ENCODE results near the gene KDM2A. TPM values are rescaled to one million over a fixed set of nuclear protein-coding genes. Genes with fewer than 3 reads are reported as not detected.

KDM2A gene
- total RNA-seq, 4 donors from 2014 or later, result 64.5 to 84.0 (median 70.3) TPM

DNA sequence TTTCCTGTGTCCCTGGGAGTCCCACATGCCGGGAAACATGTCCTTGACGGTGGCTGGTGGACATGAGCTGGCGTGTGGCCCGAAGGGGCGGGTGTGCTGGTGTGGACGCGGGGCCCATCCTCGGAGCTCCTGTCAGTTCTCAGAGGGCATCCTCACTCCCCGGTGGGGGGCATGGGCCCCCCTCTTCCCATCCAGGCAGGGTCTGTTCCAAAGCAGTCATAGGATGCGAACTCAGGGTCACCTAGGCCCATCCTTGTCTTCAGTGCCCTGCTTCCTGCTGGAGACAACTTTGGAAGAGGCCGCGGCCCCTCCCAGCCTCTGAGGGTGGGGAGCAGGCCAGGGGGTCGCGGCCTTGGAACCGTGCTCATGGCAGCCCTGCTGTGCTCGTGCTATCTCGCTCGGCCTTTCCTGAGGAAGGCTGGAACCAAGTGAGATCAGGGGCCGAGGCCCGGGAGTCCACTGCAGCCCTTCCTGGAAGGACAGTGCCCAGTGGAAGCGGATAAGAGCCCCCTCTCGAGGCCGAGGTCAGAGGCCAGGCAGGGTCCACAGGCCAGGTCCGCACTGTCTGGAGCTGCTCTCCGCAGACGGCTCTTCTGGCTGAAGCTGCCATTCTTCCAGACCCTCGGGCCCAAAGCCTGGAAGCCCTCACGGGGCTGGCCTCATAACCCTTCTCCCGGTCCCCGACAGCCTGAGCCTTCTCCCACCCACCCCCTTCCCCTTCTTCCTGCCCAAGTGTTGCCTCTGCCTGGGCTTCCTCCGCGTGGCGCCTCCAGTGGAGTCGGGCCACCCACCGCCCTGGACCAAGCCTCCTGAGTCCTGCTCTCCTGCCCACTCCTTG, 155.9 kb downstream of the KDM2A start:
- no peak overlapping the region for H3K4me3 ChIP-seq (ENCODE audit: low read depth, poor library complexity, severe bottlenecking)
- intact Hi-C loops (cut with DNase I; ENCODE audit: low total_unique reads), result no loop called here
- 61 to 78% methylated on average over 31 to 35 of the region's 35 CpGs for WGBS, 2 donors
- TF ChIP-seq, protein P1, sequence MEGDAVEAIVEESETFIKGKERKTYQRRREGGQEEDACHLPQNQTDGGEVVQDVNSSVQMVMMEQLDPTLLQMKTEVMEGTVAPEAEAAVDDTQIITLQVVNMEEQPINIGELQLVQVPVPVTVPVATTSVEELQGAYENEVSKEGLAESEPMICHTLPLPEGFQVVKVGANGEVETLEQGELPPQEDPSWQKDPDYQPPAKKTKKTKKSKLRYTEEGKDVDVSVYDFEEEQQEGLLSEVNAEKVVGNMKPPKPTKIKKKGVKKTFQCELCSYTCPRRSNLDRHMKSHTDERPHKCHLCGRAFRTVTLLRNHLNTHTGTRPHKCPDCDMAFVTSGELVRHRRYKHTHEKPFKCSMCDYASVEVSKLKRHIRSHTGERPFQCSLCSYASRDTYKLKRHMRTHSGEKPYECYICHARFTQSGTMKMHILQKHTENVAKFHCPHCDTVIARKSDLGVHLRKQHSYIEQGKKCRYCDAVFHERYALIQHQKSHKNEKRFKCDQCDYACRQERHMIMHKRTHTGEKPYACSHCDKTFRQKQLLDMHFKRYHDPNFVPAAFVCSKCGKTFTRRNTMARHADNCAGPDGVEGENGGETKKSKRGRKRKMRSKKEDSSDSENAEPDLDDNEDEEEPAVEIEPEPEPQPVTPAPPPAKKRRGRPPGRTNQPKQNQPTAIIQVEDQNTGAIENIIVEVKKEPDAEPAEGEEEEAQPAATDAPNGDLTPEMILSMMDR (IDR thresholded peaks at IDR 0.05), result no peak
- no peak for TF ChIP-seq POLR2A (IDR thresholded peaks at IDR 0.05)
- DNase-seq (ENCODE audit: low spot score in 2 of 2), result peak in 1 of 2 donors; percentile 84

DNA sequence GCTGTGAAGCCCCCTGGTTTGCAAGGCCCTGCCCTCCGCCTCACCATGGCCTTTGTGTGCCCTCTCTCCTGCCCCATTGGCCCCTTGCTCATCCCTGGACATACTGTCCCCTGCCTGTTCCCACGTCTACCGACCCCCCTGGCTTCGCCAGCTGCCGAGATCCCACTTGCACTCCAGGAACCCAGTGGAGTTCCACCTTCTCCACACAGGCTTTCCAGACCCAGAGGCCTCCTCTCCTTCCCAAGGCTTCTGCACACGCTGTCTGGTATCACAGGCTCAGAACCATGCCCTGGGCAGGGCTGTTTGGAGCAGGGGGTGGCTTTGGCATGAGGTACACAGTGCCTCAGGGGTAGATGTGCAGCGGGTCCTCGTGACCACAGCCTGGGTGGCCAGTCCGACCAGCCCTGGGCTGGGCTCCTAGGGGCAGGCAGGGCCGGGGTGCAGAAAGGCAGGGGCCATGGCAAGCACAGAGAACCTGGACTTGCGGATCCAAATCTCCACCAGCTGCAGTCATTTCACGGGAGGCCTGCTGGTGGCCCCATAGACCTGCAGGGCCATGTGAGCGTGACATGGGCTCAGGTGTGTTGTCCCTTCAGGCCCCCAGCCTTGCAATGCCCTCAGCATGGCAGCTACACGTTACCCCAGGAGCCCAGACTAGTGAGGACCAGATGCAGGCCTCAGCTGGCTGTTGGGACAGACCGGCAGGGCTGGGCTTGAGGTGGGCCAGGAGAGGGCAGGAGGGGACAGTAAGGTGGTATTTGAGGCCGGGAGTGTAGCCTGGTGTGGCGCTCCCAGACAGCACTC, 156.7 kb downstream of the KDM2A start:
- no peak overlapping the region for H3K4me3 ChIP-seq (ENCODE audit: low read depth, poor library complexity, severe bottlenecking)
- intact Hi-C loops (cut with DNase I; ENCODE audit: low total_unique reads), result no loop called here
- TF ChIP-seq POLR2A (IDR thresholded peaks at IDR 0.05), result no peak
- TF ChIP-seq, protein P1 (IDR thresholded peaks at IDR 0.05), result no peak
- no peak for DNase-seq (ENCODE audit: low spot score in 2 of 2)
- WGBS, 2 donors, result 76 to 86% methylated on average over 14 to 17 of the region's 17 CpGs

DNA sequence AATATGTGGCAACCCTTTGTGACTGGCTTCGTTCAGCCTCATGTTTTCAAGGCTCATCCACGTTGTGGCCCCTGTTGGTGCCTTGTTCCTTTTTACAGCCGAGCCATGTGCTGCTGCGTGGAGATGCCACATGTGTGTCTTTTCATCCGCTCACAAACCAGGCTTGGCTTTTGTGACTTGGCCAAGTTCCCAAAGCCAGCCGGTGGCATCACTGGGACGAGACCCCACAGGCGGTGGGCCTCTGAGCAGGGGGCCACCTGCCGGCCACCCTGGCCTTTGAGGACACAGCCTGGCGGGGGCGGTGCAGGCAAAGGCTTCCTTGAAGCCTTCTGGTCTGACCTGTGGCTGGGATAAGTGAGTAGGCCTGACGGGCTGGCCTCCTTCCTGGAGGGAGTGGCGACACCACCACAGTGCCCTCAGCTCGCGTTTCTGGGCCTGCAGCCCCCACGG, 157.7 kb downstream of the KDM2A start:
- TF ChIP-seq, protein P1 (IDR thresholded peaks at IDR 0.05), result no peak
- TF ChIP-seq POLR2A (IDR thresholded peaks at IDR 0.05), result no peak
- intact Hi-C loops (cut with DNase I; ENCODE audit: low total_unique reads), result no loop called here
- WGBS, 2 donors, result 17 to 29% methylated on average over 15 to 16 of the region's 16 CpGs
- no peak overlapping the region for H3K4me3 ChIP-seq (ENCODE audit: low read depth, poor library complexity, severe bottlenecking)
- DNase-seq (ENCODE audit: low spot score in 2 of 2), result no peak

DNA sequence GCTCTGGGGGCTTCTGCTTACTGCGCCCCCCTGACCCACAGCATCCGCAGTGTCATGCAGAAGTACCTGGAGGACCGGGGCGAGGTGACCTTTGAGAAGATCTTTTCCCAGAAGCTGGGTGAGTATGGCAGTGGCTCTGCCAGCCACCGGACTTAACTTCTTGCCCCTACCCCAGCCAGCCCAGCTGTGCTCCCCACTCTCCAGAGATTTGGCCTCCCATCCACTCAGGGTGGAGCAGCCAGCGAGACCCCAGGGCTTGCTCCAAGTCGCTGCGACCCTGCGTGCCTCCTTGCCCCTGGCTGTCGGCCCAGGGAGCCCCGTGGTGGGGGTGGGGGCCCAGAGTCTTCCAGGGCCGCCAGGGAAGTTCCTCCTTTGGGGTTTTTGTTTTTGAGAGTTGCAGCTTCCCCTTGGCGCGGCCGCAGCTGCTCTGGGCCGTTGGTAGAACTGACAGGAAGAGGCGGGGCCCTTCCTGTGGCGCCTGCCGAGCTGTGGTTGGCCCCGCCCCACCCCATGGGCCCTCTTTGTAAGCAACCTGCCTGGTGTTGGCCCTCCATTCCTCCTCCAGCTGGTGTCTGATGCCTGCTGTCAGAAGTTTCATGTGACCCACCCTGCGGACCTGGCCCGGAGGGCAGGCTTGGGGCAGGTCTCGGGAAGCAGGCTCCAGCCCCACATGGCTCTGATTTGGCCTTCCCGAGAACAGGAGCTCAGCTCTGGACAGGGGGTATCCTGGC, 158.3 kb downstream of the KDM2A start:
- intact Hi-C loops (cut with DNase I; ENCODE audit: low total_unique reads), result no loop called here
- H3K4me3 ChIP-seq (ENCODE audit: low read depth, poor library complexity, severe bottlenecking), result no peak overlapping the region
- 9 to 14% methylated on average over 17 to 20 of the region's 24 CpGs for WGBS, 2 donors
- TF ChIP-seq POLR2A (IDR thresholded peaks at IDR 0.05), result no peak
- TF ChIP-seq, protein P1 (IDR thresholded peaks at IDR 0.05), result no peak
- peak; percentile 90 to 98 for DNase-seq (ENCODE audit: low spot score in 2 of 2)

DNA sequence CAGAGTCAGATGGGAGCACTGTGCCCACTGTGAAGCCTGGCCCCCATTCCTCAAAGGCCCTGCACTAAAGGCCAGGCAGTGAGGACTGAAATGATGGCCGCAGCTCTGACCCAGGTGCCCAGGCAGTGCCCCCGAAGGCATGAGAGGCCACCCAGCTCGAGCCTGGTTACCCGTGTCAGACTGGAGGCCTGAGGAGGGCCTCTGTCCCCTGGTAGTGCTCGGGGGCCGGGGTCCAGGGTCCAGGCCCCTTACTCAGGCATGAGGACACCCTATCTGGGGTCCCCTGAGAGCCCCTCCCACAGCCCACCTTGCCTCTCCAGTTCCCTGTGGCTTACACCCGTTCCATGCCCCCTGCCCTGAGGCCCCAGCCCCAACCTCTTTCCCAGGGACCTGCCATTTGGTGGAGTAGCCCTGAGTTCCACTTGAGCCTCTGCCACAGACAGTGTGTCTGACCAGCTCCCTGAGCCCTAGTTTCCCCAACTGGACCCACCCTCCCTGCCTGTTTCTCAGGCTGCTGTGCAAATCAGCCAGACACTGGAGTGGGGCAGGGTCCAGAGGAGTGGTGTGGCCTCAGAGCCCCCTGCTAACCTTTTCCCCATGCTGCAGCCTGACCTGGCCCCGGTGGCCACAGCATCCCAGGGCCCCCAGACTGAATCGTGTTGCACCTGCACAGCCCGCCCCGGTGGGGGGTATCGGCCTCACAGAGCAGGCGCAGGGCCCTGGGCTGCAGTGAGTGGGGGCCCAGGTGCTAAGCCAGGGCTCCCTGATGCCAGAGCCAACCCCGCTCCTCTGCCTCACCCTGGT, 159.3 kb downstream of the KDM2A start:
- TF ChIP-seq POLR2A (IDR thresholded peaks at IDR 0.05), result no peak
- TF ChIP-seq, protein P1 (IDR thresholded peaks at IDR 0.05), result no peak
- no peak for DNase-seq (ENCODE audit: low spot score in 2 of 2)
- intact Hi-C loops (cut with DNase I; ENCODE audit: low total_unique reads), result no loop called here
- WGBS, 2 donors, result 74 to 88% methylated on average over 10 of the region's 14 CpGs
- H3K4me3 ChIP-seq (ENCODE audit: low read depth, poor library complexity, severe bottlenecking), result no peak overlapping the region

Data from lower leg skin (tissue), 4 donors.